H9 (cell line): ENCODE measurements around the gene IQGAP3. TPM values are rescaled to one million over a fixed set of nuclear protein-coding genes. Genes with fewer than 3 reads are reported as not detected.

Experiments used
- DNase-seq: peaks from one replicate; pipeline ENCODE4 v3.0.0-alpha.2; 2017
- H2AFZ ChIP-seq: one replicate; pipeline ENCODE4 v1.6.1; 2013; ENCODE audit warnings: mild to moderate bottlenecking, low read length, control low read depth, moderate library complexity
- H2AK5ac ChIP-seq: 2 replicates; pipeline ENCODE4 v1.6.1; 2013; ENCODE audit warnings: low read length, control low read depth, mixed read lengths; ENCODE audit not compliant: insufficient read length
- H2BK120ac ChIP-seq: one replicate; pipeline ENCODE4 v1.6.1; 2013; ENCODE audit warnings: low read depth, mild to moderate bottlenecking, low read length, control low read depth, inconsistent platforms; ENCODE audit not compliant: poor library complexity, severe bottlenecking
- H2BK12ac ChIP-seq: 2 replicates; pipeline ENCODE4 v1.6.1; 2013; ENCODE audit warnings: low read length, control low read depth, mixed read lengths, low read depth; ENCODE audit not compliant: insufficient read length
- H2BK15ac ChIP-seq: 2 replicates; pipeline ENCODE4 v1.6.1; 2013; ENCODE audit warnings: low read depth, low read length, control low read depth
- H2BK20ac ChIP-seq: one replicate; pipeline ENCODE4 v1.6.1; 2013; ENCODE audit warnings: low read depth, mild to moderate bottlenecking, low read length, control low read depth, inconsistent platforms; ENCODE audit not compliant: poor library complexity, severe bottlenecking
- H2BK5ac ChIP-seq: 2 replicates; pipeline ENCODE4 v1.6.1; 2013; ENCODE audit warnings: low read length, control low read depth, mixed read lengths; ENCODE audit not compliant: insufficient read length
- H3K14ac ChIP-seq: 2 replicates; pipeline ENCODE4 v1.6.1; 2013; ENCODE audit warnings: low read length, control low read depth; ENCODE audit not compliant: insufficient read depth
- H3K18ac ChIP-seq: 2 replicates; pipeline ENCODE4 v1.6.1; 2013; ENCODE audit warnings: low read depth, mild to moderate bottlenecking, mixed read lengths, low read length, control low read depth; ENCODE audit not compliant: insufficient read length
- H3K23ac ChIP-seq: 2 replicates; pipeline ENCODE4 v1.6.1; 2013; ENCODE audit warnings: low read length, control low read depth, mixed read lengths, low read depth; ENCODE audit not compliant: insufficient read length
- H3K23me2 ChIP-seq: 2 replicates; pipeline ENCODE4 v1.6.1; 2013; ENCODE audit warnings: low read depth, mild to moderate bottlenecking, mixed read lengths, low read length, control low read depth; ENCODE audit not compliant: insufficient read length, poor library complexity, severe bottlenecking
- H3K27ac ChIP-seq: 2 replicates; pipeline ENCODE4 v1.5.1; 2013; ENCODE audit warnings: low read length, control low read depth, mixed read lengths, low read depth; ENCODE audit not compliant: insufficient read length
- H3K27me3 ChIP-seq: 2 replicates; pipeline ENCODE4 v1.6.1; 2013; ENCODE audit warnings: low read length, control low read depth, inconsistent platforms; ENCODE audit not compliant: insufficient read depth
- H3K4ac ChIP-seq: 2 replicates; pipeline ENCODE4 v1.6.1; 2013; ENCODE audit warnings: low read depth, mild to moderate bottlenecking, control low read depth, inconsistent platforms, low read length, moderate library complexity
- H3K4me1 ChIP-seq: 2 replicates; pipeline ENCODE4 v1.6.1; 2013; ENCODE audit warnings: low read length, control low read depth, inconsistent platforms; ENCODE audit not compliant: insufficient read depth
- H3K4me2 ChIP-seq: 2 replicates; pipeline ENCODE4 v1.6.1; 2013; ENCODE audit warnings: low read length, control low read depth, mixed read lengths; ENCODE audit not compliant: insufficient read length, insufficient read depth
- H3K56ac ChIP-seq: 2 replicates; pipeline ENCODE4 v1.6.1; 2013; ENCODE audit warnings: low read depth, mild to moderate bottlenecking, mixed read lengths, low read length, control low read depth; ENCODE audit not compliant: insufficient read length
- H3K79me1 ChIP-seq: 2 replicates; pipeline ENCODE4 v1.6.1; 2013; ENCODE audit warnings: low read depth, mild to moderate bottlenecking, moderate library complexity, low read length, control low read depth, inconsistent platforms; ENCODE audit not compliant: insufficient read depth, poor library complexity, severe bottlenecking
- H3K79me2 ChIP-seq: 2 replicates; pipeline ENCODE4 v1.6.1; 2013; ENCODE audit warnings: low read length, control low read depth, inconsistent platforms; ENCODE audit not compliant: insufficient read depth
- H3K9ac ChIP-seq: 2 replicates; pipeline ENCODE4 v1.6.1; 2013; ENCODE audit warnings: low read length, control low read depth, mixed read lengths; ENCODE audit not compliant: insufficient read length; ENCODE audit errors: extremely low read depth
- H3K9me3 ChIP-seq: one replicate; pipeline ENCODE4 v1.6.1; 2013; ENCODE audit warnings: low read depth, low read length, inconsistent platforms; ENCODE audit not compliant: control insufficient read depth
- H3T11ph ChIP-seq: one replicate; pipeline ENCODE4 v1.6.1; 2013; ENCODE audit warnings: mild to moderate bottlenecking, low read length, control low read depth, inconsistent platforms
- H4K20me1 ChIP-seq: one replicate; pipeline ENCODE4 v1.6.1; 2013; ENCODE audit not compliant: control insufficient read depth, insufficient read length, insufficient read depth
- H4K5ac ChIP-seq: 2 replicates; pipeline ENCODE4 v1.6.1; 2013; ENCODE audit warnings: low read depth, mild to moderate bottlenecking, mixed read lengths, low read length, control low read depth; ENCODE audit not compliant: insufficient read length
- H4K8ac ChIP-seq: replicated peaks from 2 replicates; pipeline ENCODE4 v1.6.1; 2013; ENCODE audit warnings: low read length, control low read depth, mixed read lengths, low read depth; ENCODE audit not compliant: insufficient read length
- H4K91ac ChIP-seq: 2 replicates; pipeline ENCODE4 v1.6.1; 2013; ENCODE audit warnings: low read depth, mild to moderate bottlenecking, moderate library complexity, mixed read lengths, low read length, control low read depth; ENCODE audit not compliant: insufficient read length
- H3K27ac Mint-ChIP-seq, 3 experiments: 2 replicates in 2 of 3; 3 replicates in 1 of 3; pipeline ENCODE4 v1.8.0; 2020 to 2021; ENCODE audit warnings: mixed read lengths in 3 of 3, mild to moderate bottlenecking in 1 of 3, moderate library complexity in 1 of 3
- H3K27me3 Mint-ChIP-seq: 2 replicates; pipeline ENCODE4 v1.8.0; 2021; ENCODE audit warnings: low read depth, mild to moderate bottlenecking, moderate library complexity, mixed read lengths
- H3K36me3 Mint-ChIP-seq, 3 experiments: 2 replicates in 2 of 3; 3 replicates in 1 of 3; pipeline ENCODE4 v1.8.0; 2020 to 2021; ENCODE audit warnings: low read depth in 3 of 3, mixed read lengths in 3 of 3; ENCODE audit not compliant: insufficient read depth in 1 of 3
- H3K4me1 Mint-ChIP-seq, 2 experiments: 2 replicates each; pipeline ENCODE4 v1.8.0; 2020; ENCODE audit warnings: mixed read lengths in 2 of 2
- H3K4me3 Mint-ChIP-seq, 2 experiments: 2 replicates in 1 of 2; 3 replicates in 1 of 2; pipeline ENCODE4 v1.8.0; 2020 to 2021; ENCODE audit warnings: mild to moderate bottlenecking in 2 of 2, mixed read lengths in 2 of 2, moderate library complexity in 1 of 2
- H3K9me3 Mint-ChIP-seq, 2 experiments: 2 replicates in 1 of 2; 3 replicates in 1 of 2; pipeline ENCODE4 v1.8.0; 2020; ENCODE audit warnings: mild to moderate bottlenecking in 2 of 2, mixed read lengths in 2 of 2, moderate library complexity in 1 of 2
- CTCF ChIP-seq: fragments of 200-600 bp; sonication (generic); conservative IDR thresholded peaks from 3 replicates; pipeline ENCODE4 v1.8.0; 2021; ENCODE audit warnings: antibody characterized with exemption, mild to moderate bottlenecking
- WGBS: extraction: QIAGEN DNeasy Blood & Tissue Kit; methylation state at CpG from one replicate; pipeline ENCODE4 v1.1.7; 2013; ENCODE audit warnings: missing lambda C conversion rate, low lambda C conversion rate, mixed read lengths; ENCODE audit not compliant: insufficient read length; ENCODE audit errors: extremely low coverage; 5-methylcytosine and 5-hydroxymethylcytosine counted together
- total RNA-seq: library from RNA; stranded (reverse); gene quantifications from 2 replicates; pipeline ENCODE4 v1.2.1, GENCODE V29; 2021

Gene IQGAP3
- total RNA-seq, 1 experiment from 2014 or later = 24.5 TPM

GRCh38 chr1:156601122-156601830, 28.9 kb upstream of the IQGAP3 start, which contains the start of gene GPATCH4:
Gene GPATCH4, minus strand, starts transcription at chr1:156601479.
- peaks cover 15 to 23% of the 10 kb centered on the region in 2 experiments for H3K4me1 Mint-ChIP-seq
- no peak within 1 kb of the TSS; the same call in 1 of the 2 replicates for H3K4ac ChIP-seq
- no CpG with 5 or more reads among the region's 35 CpGs for WGBS
- peaks cover 15 to 35% (median 27%) of the 10 kb centered on the region in 3 experiments; a peak in 6 of 7 replicates for H3K36me3 Mint-ChIP-seq
- H3K18ac ChIP-seq = no peak within 1 kb of the TSS
- no peaks in the 10 kb centered on the region for H3K9me3 ChIP-seq
- no peak within 1 kb of the TSS for H2AK5ac ChIP-seq
- peak within 1 kb of the TSS; percentile 53 for H3K4me2 ChIP-seq
- peak within 1 kb of the TSS; percentile 85 for H2AFZ ChIP-seq
- no peaks in the 10 kb centered on the region for H3K27me3 ChIP-seq
- no peaks in the 10 kb centered on the region for H3K79me1 ChIP-seq
- H3K23me2 ChIP-seq = peaks cover 4% of the 10 kb centered on the region
- no peak within 1 kb of the TSS for H2BK12ac ChIP-seq
- H3K56ac ChIP-seq = no peak within 1 kb of the TSS
- H3K27ac ChIP-seq = no peak within 1 kb of the TSS
- H4K8ac ChIP-seq = no peak within 1 kb of the TSS
- no peak within 1 kb of the TSS for H3T11ph ChIP-seq
- H3K14ac ChIP-seq = no peak within 1 kb of the TSS
- no peak within 1 kb of the TSS for H2BK5ac ChIP-seq
- H2BK15ac ChIP-seq = no peak within 1 kb of the TSS
- no peaks in the 10 kb centered on the region; the same call in 1 of the 2 replicates for H3K4me1 ChIP-seq
- H2BK120ac ChIP-seq = no peak within 1 kb of the TSS
- DNase-seq = peak; percentile 88
- H3K9me3 Mint-ChIP-seq = no peaks in the 10 kb centered on the region; a peak in 2 of 5 replicates
- peak within 1 kb of the TSS; percentile 79 for H3K9ac ChIP-seq
- H3K79me2 ChIP-seq = no peaks in the 10 kb centered on the region; the same call in 1 of the 2 replicates
- no peak within 1 kb of the TSS for H4K91ac ChIP-seq
- no peak for TF ChIP-seq CTCF
- H3K27ac Mint-ChIP-seq = peak within 1 kb of the TSS; percentile 98 to 99 (median 98)
- no peaks in the 10 kb centered on the region for H4K20me1 ChIP-seq
- no peak within 1 kb of the TSS for H4K5ac ChIP-seq
- H3K27me3 Mint-ChIP-seq = peaks cover 2% of the 10 kb centered on the region; the same call in 1 of the 2 replicates
- no peak within 1 kb of the TSS for H2BK20ac ChIP-seq
- peak within 1 kb of the TSS; percentile 91 to 100 for H3K4me3 Mint-ChIP-seq
- H3K23ac ChIP-seq = no peak within 1 kb of the TSS
